ENCODE measurements around the gene RSPO3. TPM values are rescaled to one million over a fixed set of nuclear protein-coding genes. Genes with fewer than 3 reads are reported as not detected.

Gene RSPO3
- polyA plus RNA-seq, 1 of the 3 experiments (the other 2 are of a cell fraction) = not detected

- Histone ChIP-seq H3K79me2 (ENCODE audit: insufficient read depth) (no peaks in the 10 kb centered on the region), H3K4me2 (0 out of 2 replicates have a peak overlapping the region, but pooled peaks have one; percentile 5), H3K36me3 (replicated peaks in 1 of 2; ENCODE audit: control insufficient read depth in 1 of 2, insufficient read depth in 2 of 2, low read length in 1 of 2) (no peaks in the 10 kb centered on the region), H3K4me3 (ENCODE audit: low read depth in 2 of 2, low read length in 1 of 2) (no peak overlapping the region), H3K9ac (no peak overlapping the region), H2AFZ (ENCODE audit: low read depth) (no peak overlapping the region), H3K9me2 (no peaks in the 10 kb centered on the region), H3K9me3 (no peaks in the 10 kb centered on the region), H4K20me1 (ENCODE audit: insufficient read depth) (no peaks in the 10 kb centered on the region), H3K4me1 (ENCODE audit: control insufficient read depth in 1 of 2, insufficient read depth in 2 of 2, low read depth in 1 of 2, low read length in 1 of 2) (no peaks in the 10 kb centered on the region), H3K27ac (ENCODE audit: low read depth in 2 of 2, low read length in 1 of 2) (peak overlapping the region in 1 of 2 experiments; percentile 44; a peak in 1 of 4 replicates), H3F3A (replicated peaks; ENCODE audit: insufficient read depth) (no peaks in the 10 kb centered on the region), H3K27me3 (ENCODE audit: insufficient read depth) (peaks cover 4% of the 10 kb centered on the region; the same call in 1 of the 2 replicates)
- ChIA-PET POLR2A (interaction anchor here (0.6 kb wide), 1 partner anchor 11 kb away, joined by 3 read pairs; no protein-coding TSS in a partner anchor), CTCF (interaction anchor here (0.9 kb wide), 1 partner anchor 10 kb away, joined by 4 read pairs; no protein-coding TSS in a partner anchor)
- TF ChIP-seq SIN3A (IDR thresholded peaks at IDR 0.05; ENCODE audit: borderline replicate concordance, low read depth, low read length) = no peak
- no peak for TF ChIP-seq GABPA (IDR thresholded peaks at IDR 0.05; ENCODE audit: low read depth)
- no peak for TF ChIP-seq NRF1 (IDR thresholded peaks at IDR 0.05; ENCODE audit: low read depth, low read length)
- TF ChIP-seq YY1 (IDR thresholded peaks at IDR 0.05; ENCODE audit: low read depth) = no peak
- no peak for TF ChIP-seq JUND (IDR thresholded peaks at IDR 0.05)
- TF ChIP-seq EZH2phosphoT487 (IDR thresholded peaks at IDR 0.05; ENCODE audit: borderline replicate concordance, low read depth) = no peak
- TF ChIP-seq PBX3 (IDR thresholded peaks at IDR 0.05) = no peak
- TF ChIP-seq TEAD4 (IDR thresholded peaks at IDR 0.05; ENCODE audit: borderline replicate concordance, insufficient read depth) = no peak
- TF ChIP-seq, protein P1, sequence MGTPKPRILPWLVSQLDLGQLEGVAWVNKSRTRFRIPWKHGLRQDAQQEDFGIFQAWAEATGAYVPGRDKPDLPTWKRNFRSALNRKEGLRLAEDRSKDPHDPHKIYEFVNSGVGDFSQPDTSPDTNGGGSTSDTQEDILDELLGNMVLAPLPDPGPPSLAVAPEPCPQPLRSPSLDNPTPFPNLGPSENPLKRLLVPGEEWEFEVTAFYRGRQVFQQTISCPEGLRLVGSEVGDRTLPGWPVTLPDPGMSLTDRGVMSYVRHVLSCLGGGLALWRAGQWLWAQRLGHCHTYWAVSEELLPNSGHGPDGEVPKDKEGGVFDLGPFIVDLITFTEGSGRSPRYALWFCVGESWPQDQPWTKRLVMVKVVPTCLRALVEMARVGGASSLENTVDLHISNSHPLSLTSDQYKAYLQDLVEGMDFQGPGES (IDR thresholded peaks at IDR 0.05; ENCODE audit: low read depth, low read length) = no peak
- no peak for TF ChIP-seq USF2 (IDR thresholded peaks at IDR 0.05; ENCODE audit: borderline replicate concordance, low read depth, low read length)
- no peak for TF ChIP-seq TCF12 (IDR thresholded peaks at IDR 0.05)
- no peak for TF ChIP-seq RAD21 (IDR thresholded peaks at IDR 0.05; ENCODE audit: low read length)
- TF ChIP-seq MEF2A (IDR thresholded peaks at IDR 0.05; ENCODE audit: borderline replicate concordance, low read depth) = no peak
- no peak for DNase-seq
- 4% methylated on average over 2 of the region's 2 CpGs for WGBS (ENCODE audit: low lambda C conversion rate)
Observed at GRCh38 chr6:127201321-127201720, 82.8 kb downstream of the RSPO3 start.

DNA sequence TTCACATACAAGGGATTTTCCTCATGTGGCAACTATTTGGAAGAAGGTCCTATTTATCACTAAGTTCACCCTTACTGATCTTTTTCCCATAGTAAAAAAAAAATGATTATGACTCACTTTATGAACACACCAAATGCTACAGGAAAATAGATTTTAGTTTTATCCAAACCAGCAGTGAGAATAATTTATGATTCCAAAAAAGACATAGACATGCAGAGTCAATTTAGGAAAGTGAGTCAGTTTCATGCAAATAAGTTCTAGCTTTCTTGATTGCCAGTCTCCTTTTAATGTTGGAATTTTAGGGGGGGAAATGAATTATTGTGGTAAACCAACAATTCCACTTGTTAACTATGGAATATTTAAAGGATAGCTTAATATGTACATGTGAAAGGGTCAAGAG, 84.2 kb downstream of the RSPO3 start:
- no peak overlapping the region for H2AFZ ChIP-seq (ENCODE audit: low read depth)
- H3K4me3 ChIP-seq (ENCODE audit: low read depth in 2 of 2, low read length in 1 of 2) = no peak overlapping the region
- H3K4me2 ChIP-seq = no peak overlapping the region
- no peak for DNase-seq
- H3K79me2 ChIP-seq (ENCODE audit: insufficient read depth) = no peaks in the 10 kb centered on the region
- POLR2A ChIA-PET = no interaction called here
- no peaks in the 10 kb centered on the region for H3K36me3 ChIP-seq (replicated peaks in 1 of 2; ENCODE audit: control insufficient read depth in 1 of 2, insufficient read depth in 2 of 2, low read length in 1 of 2)
- CTCF ChIA-PET = no interaction called here
- H3K9ac ChIP-seq = no peak overlapping the region
- peak overlapping the region in 1 of 2 experiments; percentile 21; a peak in 1 of 4 replicates for H3K27ac ChIP-seq (ENCODE audit: low read depth in 2 of 2, low read length in 1 of 2)
- TF ChIP-seq FOSL2 (IDR thresholded peaks at IDR 0.05; ENCODE audit: borderline replicate concordance, low read depth) = no peak
- no peak for TF ChIP-seq MEF2A (IDR thresholded peaks at IDR 0.05; ENCODE audit: borderline replicate concordance, low read depth)
- no peak for TF ChIP-seq FOXM1 (IDR thresholded peaks at IDR 0.05; ENCODE audit: low read depth)
- TF ChIP-seq YY1 (IDR thresholded peaks at IDR 0.05; ENCODE audit: low read depth) = no peak
- TF ChIP-seq CHD2 (IDR thresholded peaks at IDR 0.05; ENCODE audit: low read length, partially characterized antibody) = no peak
- TF ChIP-seq NRF1 (IDR thresholded peaks at IDR 0.05; ENCODE audit: low read depth, low read length) = no peak
- no peak for TF ChIP-seq POLR2AphosphoS5 (IDR thresholded peaks at IDR 0.05; ENCODE audit: low read depth, low read length)
- no peak for TF ChIP-seq TAF1 (IDR thresholded peaks at IDR 0.05; ENCODE audit: borderline replicate concordance, low read depth, low read length)
- no peak for TF ChIP-seq SIN3A (IDR thresholded peaks at IDR 0.05; ENCODE audit: borderline replicate concordance, low read depth, low read length)
- no peak for TF ChIP-seq RXRA (IDR thresholded peaks at IDR 0.05; ENCODE audit: borderline replicate concordance, low read depth)
- no peaks in the 10 kb centered on the region for H3K9me3 ChIP-seq
- no peaks in the 10 kb centered on the region for H4K20me1 ChIP-seq (ENCODE audit: insufficient read depth)
- H3K4me1 ChIP-seq (ENCODE audit: control insufficient read depth in 1 of 2, insufficient read depth in 2 of 2, low read depth in 1 of 2, low read length in 1 of 2) = peaks cover 0 to 9% of the 10 kb centered on the region in 2 experiments; a peak in 1 of 4 replicates
- H3K27me3 ChIP-seq (ENCODE audit: insufficient read depth) = peaks cover 4% of the 10 kb centered on the region; the same call in 1 of the 2 replicates
- H3K9me2 ChIP-seq = no peaks in the 10 kb centered on the region
- H3F3A ChIP-seq (replicated peaks; ENCODE audit: insufficient read depth) = peaks cover 4% of the 10 kb centered on the region
